Measurements from ENCODE around the gene TAOK3.
A peak's percentile ranks its signal among the peaks of the same experiment; 100 is the strongest.
"Not testable (repeated sequence)": the region's sequence is repeated elsewhere in the genome, so short reads cannot be mapped to it uniquely, and the experiment has no call there.

Gene TAOK3

DNA sequence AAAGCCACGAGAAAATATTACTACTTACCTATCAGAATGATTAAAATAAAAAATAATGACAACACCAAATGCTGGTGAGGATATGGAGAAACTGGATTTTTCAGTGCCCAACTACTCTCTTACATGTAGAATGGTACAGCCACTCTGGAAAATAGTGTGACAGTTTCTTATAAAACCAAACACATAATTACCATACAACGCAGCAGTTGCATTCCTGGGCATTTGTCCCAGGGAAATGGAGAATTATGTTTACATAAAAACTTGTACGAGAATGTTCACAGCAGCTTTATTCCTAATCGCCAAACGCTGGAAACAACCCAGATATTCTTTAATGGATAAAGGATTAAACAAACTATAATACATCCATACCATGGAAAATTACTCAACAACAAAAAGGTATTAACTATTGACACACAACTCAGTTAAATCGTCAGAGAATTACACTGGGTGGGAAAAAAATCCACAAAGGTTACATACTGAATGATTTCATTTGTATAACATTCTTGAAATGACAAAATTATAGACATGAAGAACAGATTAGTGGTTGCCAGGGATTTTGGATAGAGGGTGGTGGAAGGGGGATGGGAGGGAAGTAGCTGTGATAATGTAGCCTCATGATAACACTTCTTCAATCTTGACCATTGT lies 35.4 kb downstream of the TAOK3 start:
- DNase-seq (ENCODE audit: low read depth, low spot score), result no peak

DNA sequence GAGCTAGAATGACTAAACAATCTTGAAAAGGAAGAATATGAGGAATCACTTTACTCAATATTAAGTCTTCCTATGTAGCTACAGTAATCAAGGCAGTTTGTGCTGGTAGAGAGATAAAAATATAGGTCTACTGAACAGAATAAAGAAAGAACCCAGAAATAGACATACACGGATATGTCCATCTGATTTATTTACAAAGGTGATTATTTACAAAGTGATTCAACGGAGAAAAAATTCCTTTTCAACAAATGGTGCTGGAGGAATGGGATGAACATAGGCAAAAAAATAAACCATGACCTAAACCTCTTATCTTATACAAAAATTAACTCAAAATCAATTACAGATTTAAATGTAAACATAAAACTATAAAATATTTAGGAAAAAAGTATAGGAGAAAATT lies 36.6 kb downstream of the TAOK3 start:
- no peak for DNase-seq (ENCODE audit: low read depth, low spot score)

DNA sequence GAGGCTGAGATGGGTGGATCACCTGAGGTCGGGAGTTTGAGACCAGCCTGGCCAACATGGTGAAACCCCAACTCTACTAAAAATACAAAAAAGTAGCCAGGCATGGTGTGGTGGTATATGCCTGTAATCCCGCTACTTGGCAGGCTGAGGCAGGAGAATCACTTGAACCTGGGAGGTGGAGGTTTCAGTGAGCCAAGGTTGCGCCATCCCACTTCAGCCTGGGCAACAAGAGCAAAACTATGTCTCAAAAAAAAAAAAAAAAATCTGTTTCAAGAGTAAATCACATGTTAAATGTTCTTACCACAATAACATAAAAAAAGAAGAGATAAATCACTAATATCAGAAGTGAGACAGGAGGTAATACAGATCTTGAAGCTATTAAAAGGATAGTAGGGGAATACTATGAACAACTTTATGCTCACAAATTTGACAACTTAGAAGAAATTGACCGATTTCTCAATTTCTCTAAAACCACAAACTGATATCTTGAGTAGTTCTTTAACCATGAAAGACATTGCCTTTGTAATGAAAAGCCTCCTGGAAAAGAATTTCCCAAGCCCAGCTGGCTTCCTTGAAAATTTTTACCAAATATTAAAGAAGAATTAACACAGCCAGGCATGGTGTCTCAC lies 37.7 kb downstream of the TAOK3 start:
- DNase-seq (ENCODE audit: low read depth, low spot score), result no peak

DNA sequence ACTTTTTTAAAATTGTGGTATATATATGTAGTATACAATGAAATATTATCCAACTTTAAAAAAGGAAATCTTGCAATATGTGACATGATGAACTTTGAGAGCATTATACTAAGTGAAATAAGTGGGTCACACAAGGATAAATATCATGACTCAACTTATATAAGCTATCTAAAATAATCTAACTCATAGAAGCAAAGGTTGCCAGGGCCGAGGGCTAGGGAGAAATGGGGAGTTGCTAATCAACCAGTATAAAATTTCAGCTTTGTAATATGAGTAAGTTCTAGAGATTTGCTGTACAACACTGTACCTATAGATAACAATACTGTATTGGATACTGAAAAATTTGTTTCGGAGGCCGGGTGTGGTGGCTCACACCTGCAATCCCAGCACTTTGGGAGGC lies 38.5 kb downstream of the TAOK3 start:
- DNase-seq (ENCODE audit: low read depth, low spot score), result no peak

DNA sequence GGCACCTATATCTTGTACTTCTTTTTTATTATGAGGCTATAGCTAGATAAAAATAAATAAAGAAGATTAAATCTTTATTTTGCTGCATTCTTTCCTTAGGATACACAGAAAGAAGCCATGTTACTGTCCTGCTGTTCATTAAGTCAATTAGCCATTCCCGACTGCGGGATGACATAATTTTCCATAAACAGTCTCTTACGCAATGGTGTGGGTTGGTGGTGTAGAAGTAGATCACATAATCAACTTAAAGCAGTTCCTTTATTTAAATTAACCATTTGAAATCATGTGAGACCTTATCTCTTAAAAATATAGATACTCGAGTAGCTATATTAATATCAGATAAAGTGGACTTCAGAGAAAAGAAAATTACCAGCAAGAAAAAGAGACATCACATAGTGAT lies 40.2 kb downstream of the TAOK3 start:
- no peak for DNase-seq (ENCODE audit: low read depth, low spot score)

DNA sequence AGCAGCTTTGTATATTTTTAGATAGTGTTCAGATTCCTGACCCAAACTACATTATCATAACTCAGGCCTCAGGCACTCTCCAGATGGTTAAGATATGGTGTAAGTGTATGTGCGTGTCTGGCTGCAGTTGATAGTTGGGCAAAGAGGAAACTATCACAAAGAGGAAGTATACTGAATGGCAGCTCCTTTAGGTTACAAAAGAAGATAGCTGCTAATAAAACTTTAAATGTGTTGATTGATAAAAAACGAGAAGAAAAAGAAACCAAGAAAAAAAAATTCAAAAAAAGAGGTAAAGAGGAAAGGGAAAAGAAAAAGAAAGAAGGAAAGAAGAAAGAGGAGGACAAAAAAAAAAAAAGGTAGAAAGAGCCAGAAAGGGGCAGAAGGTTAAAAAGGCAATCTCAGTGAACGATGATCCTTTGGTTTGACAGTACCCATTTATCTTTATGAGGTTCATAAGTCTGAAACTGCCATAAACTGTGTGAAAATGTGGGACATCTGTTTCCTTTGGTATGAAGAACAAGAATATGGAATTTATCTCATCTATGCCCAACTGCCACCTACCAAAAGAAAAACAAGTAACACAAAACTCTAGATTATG lies 42.2 kb downstream of the TAOK3 start:
- no peak for DNase-seq (ENCODE audit: low read depth, low spot score)

DNA sequence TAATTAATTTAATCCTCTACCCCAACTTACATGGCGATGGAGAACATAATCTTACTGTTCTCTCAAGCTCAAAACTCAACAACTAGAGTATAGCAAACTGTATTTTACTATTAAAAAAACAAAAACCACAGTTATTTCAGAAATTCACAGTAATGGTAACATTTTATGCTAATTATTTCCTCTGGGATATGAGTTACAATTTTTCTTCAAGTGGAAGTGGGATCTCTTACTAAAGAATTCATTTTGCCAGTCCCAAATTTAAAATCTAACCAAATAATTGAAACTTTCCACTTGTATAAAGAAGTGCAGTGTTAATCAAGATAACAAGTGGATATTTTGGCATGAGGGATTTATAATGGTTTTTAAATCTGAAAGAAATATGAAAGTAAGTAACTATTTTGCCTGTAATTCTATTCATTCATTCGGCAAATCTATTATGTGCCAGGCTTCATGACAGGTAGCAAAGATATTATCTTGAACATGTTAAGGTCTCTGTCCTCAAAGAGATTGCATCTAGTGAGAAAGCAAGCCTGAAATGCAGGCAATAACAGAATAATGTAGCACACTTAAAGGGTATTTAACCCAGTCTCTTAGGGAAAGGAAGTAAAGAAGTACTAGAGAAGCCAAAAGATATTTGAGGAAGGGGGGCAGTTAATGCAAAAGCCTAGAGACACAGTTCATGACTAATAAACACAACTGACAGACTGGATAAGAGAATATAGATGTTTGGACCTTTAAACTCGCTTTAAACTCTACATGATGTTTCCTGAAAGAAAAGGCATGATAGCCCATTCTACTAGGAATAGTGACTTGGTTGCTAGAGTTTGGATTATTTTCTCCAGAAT lies 44.0 kb downstream of the TAOK3 start:
- DNase-seq (ENCODE audit: low read depth, low spot score), result no peak

DNA sequence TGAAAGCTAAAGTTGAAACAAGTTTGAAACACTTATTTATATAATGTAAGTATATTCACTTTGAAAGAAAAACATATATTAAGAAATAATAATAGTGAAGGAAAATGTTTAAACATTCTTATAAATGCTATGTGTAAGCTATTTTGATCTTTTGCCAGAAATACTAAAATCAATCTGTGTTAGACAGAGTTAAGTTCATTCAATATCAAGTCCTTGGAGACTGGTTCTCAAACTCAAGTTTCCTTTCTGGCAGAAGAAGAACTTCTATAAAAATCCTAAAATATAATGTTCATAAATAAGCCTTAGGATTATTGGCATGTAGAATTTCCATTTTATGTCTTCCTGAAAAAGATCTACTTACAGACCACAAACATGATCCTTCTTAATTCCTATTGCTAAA lies 45.3 kb downstream of the TAOK3 start:
- DNase-seq (ENCODE audit: low read depth, low spot score), result no peak

DNA sequence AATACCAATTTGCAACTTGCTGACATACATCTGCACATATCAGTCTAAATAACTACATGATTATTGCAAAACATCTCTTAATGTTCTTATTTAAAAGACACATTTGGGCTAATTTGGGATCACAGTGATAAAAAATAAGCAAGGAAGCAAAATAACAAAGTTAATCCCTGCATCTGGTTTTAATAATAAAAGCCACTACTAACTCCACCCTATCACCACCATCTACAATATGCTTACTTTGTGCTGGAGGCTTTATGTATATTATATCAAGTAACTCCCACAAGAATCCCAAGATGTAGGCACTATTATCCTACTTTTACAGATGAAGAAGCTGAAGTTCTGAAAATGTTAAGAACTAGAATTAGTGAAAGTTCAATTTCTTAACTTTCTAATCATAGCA lies 45.7 kb downstream of the TAOK3 start:
- no peak for DNase-seq (ENCODE audit: low read depth, low spot score)

DNA sequence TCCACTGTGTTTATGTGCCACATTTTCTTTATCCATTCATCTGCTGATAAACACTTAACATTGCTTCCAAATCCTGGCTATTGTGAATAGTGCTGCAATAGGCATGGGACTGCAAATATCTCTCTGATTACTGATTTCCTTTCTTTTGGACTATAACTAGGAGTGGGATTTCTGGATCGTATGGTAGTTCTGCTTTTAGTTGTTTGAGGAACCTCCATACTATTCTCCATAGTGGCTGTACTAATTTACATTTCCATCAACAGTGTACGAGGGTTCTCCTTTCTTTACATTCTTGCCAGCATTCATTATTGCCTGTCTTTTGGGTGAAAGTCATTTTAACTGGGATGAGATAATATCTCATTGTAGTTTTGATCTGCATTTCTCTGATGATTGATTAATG lies 47.6 kb downstream of the TAOK3 start:
- no peak for DNase-seq (ENCODE audit: low read depth, low spot score)

DNA sequence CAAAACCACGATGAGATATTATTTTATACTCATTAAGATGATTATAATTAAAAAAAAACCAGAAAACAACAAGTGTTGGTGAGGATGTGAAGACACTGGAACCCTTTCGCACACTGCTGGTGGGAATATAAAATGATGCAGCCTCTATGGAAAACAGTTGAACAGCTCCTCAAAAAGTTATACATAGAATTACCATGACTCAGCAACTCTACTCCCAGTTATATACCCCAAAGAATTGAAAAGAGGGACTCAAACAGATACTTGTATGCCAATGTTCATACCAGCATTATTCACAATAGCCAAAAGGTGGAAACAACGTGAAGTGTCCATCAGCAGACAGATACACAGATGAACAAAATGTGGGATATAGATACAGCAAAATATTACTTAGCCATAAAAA lies 53.1 kb downstream of the TAOK3 start:
- no peak for DNase-seq (ENCODE audit: low read depth, low spot score)

DNA sequence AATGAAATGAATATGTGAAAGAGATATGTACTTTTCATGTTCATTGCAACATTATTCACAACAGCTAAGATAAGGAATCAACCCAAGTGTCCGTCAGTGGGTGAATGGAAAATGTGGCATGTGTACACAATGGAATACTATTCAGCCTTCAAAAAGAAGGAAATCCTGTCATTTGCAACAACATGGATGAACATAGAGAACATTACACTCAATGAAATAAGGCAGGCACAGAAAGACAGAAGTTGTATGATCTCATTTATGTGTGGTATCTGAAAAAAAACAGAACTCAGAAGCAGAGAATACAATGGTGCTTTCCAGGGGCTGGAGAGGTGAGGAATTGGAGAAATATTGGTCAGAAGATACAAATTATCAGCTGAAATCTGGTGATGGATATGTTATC lies 54.0 kb downstream of the TAOK3 start:
- no peak for DNase-seq (ENCODE audit: low read depth, low spot score)

DNA sequence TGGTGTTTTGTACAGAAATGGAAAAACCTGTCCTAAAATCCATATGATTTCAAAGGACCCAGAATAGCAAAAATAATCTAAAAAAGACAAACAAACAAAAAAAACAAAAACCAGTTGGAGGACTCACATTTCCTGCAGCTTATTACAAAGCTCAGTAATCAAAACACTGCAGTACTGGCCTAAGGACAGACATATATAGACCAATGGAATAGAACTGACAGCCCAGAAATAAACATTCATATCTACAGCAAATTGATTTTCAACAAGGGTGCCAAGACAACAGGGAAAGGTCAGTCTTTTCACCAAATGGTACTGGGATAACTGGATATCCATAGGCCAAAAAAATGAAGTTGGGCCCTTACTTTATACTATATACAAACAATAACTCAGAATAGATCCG lies 55.0 kb downstream of the TAOK3 start:
- DNase-seq (ENCODE audit: low read depth, low spot score), result no peak

DNA sequence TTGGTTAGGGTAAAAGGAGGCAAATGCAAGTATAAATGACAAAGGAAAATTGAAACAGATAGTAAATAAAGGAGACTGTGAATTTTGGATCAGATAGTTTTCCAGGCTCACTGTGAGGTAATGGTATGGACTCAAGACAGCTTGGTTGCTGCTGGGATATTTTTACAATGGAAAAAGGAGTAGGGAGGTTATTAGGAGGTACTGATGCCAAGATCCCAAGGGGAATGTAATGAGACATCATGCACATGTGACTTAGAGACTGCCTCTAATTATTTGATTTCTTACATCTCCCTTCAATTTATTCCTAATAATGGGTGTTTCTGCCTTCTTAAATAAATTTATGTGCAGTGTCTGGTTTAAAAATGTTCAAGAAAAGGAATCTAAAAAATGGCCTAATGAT lies 56.9 kb downstream of the TAOK3 start:
- DNase-seq (ENCODE audit: low read depth, low spot score), result no peak

DNA sequence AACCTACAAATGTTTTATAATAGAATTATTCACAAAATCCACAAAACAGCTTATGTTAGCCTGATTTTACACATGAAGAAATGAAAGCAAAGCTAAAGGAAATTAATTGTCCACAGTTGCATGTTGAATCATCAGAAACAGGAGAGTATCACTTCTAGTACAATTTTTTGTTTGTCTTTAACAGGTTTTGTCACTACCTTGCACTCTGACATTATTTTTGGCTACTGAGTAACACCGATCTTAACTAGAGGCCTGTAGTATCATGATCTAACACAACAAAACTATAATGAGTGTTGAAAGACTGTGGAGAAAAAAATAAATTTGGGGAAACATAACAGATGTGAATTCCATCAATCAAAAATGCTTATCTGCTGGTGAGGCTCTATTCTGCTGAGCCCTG lies 60.1 kb downstream of the TAOK3 start:
- DNase-seq (ENCODE audit: low read depth, low spot score), result no peak

DNA sequence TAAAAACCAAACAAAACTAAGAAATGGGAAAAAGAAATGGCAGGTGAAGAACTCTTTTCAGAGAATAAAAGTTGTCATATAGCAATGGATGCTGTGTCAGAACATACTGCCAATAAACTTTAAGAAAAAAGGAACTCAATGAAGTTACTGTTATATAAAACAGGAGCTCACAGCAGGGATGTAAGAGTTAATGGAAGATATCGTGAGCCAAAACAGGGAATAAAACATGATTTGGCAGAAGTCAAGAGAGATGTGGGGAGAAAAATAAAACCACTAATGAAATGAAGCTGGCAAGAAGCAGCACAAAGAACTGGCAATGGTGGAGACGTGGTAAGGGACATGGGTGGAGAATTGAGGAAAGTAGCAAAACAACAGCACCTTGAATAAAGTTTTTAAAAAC lies 61.0 kb downstream of the TAOK3 start:
- no peak for DNase-seq (ENCODE audit: low read depth, low spot score)

DNA sequence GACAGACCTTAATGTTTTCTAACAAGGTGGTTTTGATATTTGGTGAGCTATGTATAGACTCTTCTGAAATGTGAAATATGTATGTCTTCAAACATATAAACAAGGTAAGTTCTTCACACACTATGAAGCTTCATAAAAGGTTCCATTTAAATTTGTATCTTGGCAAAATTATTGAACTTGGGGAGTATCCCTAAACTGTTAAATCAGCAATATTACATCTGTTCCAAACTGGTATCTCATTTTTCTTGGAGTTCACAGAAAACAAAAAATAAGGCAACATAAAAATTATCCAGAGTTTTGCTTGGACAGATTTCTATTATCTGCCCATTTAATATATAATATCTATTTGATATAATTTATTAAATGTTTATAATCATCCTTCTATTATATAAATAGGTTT lies 62.4 kb downstream of the TAOK3 start:
- no peak for DNase-seq (ENCODE audit: low read depth, low spot score)

DNA sequence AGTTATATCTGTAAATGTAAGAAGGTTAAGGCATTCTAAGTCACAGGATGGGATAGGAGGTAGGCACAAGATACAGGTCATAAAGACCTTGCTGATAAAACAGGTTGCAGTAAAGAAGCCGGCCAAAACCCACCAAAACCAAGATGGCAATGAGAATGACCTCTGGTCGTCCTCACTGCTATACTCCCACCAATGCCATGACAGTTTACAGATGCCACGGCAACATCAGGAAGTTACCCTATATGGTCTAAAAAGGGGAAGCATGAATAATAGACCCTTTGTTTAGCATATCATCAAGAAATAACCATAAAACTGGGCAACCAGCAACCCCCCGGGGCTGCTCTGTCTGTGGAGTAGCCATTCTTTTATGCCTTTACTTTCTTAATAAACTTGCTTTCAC lies 64.7 kb downstream of the TAOK3 start:
- DNase-seq (ENCODE audit: low read depth, low spot score), result not testable (repeated sequence)

DNA sequence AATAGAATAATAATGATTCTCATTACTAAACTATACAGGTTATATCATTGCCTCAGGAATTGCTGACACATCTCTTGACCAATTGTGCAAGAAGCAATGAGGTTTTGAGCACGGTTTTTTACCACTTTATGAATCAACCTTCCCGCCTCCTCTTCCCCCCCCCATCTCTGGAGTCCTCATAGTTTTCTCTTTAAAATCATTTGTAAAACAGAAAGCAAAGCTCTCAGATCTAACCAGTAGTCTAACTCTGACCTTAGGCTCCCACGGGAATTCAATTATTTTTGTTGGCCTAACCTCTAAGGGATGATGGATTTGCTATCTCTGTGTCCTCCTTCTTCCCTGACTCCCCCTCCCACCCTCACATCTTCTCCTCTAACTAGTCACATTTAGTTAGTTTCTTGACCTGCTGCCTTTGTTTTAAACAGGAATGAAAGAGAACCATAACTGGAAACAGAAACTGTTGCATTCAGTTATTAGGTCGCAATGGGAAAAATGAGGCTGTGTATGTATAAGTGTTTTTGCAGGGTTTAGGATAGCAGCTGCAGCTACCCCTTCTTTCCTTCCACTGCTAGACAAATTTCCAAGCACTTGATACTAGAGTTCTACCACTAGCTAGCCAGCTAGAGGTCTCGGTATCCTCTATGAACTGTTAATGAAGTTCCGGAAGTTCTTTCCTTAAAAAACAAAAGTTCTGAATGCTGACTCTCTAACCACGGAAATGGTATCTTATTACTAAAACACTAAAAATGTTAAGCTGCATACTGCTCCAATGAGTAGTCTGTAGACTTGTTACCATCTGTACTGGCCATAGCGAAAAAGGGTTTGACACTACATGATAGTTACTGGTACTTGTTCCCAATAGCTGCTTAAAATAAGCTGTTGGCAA lies 65.4 kb downstream of the TAOK3 start:
- DNase-seq (ENCODE audit: low read depth, low spot score), result peak; percentile 3

DNA sequence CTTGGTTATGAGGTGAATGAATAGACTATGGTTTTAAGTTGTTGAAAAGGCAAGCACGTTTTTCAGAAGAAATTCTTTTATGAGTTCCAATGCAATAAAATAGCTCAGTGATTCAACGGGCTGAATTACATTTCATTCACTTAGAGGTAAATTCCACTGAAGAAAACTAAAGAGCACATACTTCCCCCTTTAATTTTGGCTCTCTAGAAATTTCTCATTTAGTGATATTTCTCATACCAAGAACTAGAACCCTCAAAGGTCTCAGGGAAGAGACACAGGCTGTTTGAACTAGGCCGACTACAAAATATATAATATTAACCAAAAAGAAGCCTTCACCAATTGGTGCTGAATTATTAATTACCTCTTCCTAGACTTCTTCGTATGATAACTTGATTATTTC lies 68.6 kb downstream of the TAOK3 start:
- DNase-seq (ENCODE audit: low read depth, low spot score), result no peak

DNA sequence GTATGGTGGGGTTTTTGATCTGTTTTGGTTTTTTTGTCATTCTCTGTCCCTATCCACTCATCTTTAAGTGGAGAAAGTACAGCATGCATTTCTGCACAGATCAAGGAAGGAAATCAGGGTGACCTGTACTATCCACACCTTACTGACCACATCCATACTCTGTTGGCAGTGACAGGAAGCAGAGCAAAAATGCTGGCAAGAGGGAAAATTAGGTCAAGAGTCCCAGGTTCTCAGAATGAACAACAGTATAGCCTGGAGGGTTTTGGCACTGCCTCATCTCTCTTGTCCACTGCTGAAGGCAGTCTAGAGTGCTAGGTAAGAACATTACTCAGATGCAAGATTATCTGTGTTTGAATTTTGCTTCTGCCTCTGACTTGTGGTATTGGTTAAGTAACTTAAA lies 70.7 kb downstream of the TAOK3 start:
- DNase-seq (ENCODE audit: low read depth, low spot score), result no peak
